DND-41 (cell line): ENCODE results near the gene KRT4.

Experiments used
- EZH2 ChIP-seq: IDR thresholded peaks from 3 replicates; pipeline ENCODE4 v1.6.1; 2012; ENCODE audit warnings: borderline replicate concordance, low read depth, mild to moderate bottlenecking, moderate library complexity, low read length, inconsistent platforms; ENCODE audit not compliant: severe bottlenecking
- TF ChIP-seq, protein P1 (sequence below): IDR thresholded peaks from 2 replicates; pipeline ENCODE4 v1.5.1; 2012; ENCODE audit warnings: borderline replicate concordance, low read length, moderate library complexity, mild to moderate bottlenecking; ENCODE audit not compliant: poor library complexity, severe bottlenecking; ENCODE audit errors: extremely low read depth

DNA sequence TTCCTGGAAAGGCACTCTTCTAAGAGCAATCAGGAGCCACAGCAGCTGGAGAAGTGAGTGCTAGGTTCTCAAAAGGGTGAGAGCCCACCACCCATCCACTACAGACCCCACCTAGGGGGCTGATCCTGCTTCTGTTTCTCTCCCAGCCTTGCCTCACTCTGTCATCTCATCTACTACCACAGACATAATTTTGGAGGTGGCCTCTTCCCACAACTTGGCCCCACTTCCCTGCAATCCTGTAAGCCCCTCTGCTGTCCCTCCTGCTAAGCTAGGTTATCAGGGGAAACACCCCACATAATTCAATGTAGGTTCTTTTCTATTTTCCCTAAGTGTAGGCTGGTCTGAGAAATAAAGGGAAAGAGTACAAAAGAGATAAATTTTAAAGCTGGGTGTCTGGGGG, 53.3 kb downstream of the KRT4 start:
- TF ChIP-seq, protein P1, sequence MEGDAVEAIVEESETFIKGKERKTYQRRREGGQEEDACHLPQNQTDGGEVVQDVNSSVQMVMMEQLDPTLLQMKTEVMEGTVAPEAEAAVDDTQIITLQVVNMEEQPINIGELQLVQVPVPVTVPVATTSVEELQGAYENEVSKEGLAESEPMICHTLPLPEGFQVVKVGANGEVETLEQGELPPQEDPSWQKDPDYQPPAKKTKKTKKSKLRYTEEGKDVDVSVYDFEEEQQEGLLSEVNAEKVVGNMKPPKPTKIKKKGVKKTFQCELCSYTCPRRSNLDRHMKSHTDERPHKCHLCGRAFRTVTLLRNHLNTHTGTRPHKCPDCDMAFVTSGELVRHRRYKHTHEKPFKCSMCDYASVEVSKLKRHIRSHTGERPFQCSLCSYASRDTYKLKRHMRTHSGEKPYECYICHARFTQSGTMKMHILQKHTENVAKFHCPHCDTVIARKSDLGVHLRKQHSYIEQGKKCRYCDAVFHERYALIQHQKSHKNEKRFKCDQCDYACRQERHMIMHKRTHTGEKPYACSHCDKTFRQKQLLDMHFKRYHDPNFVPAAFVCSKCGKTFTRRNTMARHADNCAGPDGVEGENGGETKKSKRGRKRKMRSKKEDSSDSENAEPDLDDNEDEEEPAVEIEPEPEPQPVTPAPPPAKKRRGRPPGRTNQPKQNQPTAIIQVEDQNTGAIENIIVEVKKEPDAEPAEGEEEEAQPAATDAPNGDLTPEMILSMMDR, result no peak
- no peak for TF ChIP-seq EZH2
